Cerebellar cortex (tissue), 1 donor: ENCODE data around the gene CTBP2.

ENCODE experiments used
- DNase-seq: peaks from one replicate; pipeline ENCODE4 v3.0.0-alpha.2; 2015; ENCODE audit warnings: low spot score

Gene CTBP2

DNA sequence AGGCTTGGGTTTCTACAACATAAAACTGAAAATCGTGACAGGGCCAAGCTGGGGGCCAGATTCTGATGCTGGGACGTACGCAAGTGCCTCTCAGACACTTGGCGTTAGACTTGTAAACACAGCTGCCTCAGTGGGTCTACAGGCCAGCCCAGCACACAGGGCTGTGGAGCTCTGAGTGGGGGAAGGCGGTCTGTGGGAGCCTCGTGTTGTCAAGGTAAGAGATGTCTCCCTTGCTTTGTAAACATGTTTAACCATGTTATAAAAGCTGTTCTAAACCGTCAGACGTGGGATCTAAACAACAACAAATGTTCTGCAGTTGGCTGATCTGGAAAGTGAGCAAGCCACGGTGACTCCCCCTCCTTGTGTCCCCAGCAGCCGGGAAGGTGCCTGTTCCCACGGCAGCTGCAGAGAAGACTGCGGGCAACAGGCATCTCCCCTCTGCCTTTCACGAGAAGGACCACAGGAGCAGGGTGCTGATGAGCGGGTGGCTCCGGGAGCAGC is 150.7 kb downstream of the CTBP2 start:
- DNase-seq, result no peak

DNA sequence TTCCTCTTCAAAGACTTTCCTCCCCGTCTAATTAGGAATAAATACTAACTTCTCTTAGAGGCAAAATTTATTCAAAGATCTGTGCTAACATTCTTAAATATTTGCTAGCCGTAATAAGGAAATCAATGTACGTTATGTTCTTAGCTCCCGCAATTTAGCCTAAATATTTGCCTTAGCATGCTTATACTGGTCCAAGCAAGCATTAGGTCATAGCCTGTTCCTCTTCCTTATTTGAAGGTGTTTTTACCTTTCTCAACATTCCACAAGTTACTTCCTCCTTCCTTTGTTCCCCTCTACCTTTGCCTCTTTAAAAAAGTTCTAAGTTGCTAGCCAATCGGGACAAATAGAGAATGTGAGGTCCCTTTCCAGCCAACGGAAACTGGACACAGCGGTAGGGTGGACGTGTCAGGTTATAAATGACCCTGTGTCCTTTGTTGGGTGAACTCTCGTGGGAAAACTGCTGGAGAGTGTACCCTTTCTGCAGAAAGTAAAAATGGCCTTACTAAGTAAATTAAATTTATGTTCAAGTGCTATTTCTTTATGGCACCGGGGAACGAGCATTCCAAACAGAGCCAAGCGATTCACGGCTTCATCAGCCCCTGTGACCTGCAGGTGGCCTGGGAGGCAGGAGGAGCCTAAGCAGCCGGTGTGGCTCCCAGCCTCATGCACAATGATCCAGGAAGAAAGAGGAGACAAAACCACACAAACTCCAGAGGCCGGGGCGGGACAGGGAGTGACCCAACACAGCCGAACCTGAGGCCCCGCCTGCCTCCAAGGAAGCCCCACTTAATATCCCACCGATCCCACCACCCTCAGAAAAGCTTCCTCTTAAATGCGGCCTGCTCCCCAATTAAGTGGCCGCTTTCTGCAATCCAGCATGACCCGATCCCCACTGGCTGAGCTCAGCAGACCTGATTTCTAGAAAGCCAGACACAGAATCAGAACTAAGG is 151.4 kb downstream of the CTBP2 start:
- DNase-seq, result no peak

- DNase-seq, result no peak
Observed at GRCh38 chr10:125007436-125007835, 152.9 kb downstream of the CTBP2 start.

GRCh38 chr10:125006921-125007426 is 153.4 kb downstream of the CTBP2 start:
- DNase-seq, result no peak

GRCh38 chr10:125006188-125006680 is 154.1 kb downstream of the CTBP2 start:
- DNase-seq, result no peak

GRCh38 chr10:125005312-125006187 is 154.8 kb downstream of the CTBP2 start:
- DNase-seq, result no peak

DNA sequence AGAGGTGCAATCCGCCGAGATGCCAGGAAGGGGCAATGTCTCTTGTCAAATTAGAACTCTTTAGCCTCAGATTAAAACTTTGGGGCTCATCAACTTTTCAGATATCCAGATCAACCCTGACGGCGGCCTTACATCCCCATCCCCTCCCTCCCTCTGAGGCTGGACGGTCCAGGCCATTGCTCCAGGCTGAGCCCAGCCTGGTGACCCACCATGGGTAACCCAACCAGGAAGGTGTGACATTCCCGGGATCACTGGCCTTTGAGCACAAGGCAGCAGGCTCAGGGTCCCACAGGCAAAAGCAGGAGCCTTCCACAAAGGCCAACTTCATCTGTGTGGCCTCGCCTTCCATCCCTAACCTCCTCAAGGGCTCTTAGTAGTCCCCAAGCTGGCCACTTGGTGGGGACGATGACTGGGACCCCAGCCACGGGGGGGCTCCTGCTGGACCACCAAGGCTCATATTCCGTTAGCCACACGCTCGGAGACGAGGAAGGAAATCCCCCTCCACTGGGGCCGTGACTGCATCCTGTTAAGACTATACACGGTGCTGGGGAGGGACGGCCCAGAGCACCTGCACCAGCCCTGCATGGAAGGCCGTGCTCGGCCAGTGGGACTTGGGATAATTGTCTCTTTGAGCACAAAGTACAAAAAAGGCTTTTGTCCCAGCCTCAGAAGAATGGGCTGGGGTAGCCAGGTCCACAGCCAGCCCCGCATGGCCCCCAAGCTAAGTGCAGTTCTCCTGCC is 155.6 kb downstream of the CTBP2 start:
- DNase-seq, result no peak

DNA sequence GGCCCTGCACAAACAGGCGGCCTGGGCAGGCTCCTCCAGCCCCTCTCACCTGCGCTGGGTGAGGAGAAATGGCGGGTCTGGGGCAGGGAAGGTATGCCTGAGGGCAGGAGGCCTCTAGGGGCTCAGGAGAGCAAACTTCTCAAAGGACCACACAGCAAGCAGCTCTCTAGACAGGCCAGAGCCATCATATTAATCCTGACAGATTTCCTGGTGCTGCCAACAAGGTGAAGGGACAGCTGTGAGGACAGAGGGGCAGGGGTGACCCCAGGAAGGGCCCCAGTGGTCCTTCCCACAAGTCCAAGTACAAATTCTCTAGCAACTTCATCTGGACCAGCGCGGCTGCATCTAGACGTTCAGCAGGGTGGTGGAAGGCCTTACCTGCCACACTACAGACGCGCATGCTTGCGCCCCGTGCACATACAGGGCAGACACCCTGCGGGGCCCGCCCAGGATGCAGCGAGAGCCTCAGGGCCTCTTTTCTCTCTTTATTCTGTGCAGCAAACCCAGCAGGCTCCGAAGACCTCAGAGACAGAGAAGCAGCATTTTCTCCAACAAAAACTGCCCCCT is 156.4 kb downstream of the CTBP2 start:
- no peak for DNase-seq

DNA sequence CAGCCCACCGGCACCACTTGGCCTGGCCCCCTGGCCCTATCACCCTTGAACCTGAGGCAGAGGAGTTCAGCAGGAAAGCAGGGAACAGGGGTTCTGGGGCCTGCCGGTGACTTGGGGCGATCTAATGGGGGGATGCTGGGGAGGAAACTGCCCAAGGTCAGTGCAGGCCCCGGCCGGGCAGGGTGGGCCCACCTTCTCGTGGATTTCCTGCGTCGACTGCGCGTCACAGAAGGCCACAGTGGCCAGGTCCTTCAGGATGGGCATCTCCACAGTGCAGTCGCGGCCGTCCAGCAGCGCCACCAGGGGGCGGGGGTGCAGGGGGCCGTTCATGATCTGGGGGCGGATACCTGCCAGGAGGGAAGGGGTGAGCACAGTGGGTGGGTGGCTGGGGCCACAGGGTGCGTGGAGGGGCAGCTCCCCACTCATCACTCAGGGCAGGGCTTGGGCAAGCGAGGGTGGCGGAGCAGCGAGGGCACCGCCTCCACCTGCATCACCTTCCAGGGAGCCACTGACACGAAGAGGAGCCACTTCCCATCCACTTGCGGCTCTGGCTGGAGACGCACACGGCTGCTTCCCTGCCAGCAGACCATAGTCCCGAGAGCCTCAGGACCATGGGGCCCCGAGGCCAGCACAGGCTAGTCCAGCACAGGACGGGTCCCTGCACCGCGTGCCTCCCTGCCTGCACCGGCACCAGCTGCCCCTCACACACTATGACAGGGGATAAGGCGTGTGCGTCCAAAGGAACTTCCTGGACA is 157.0 kb downstream of the CTBP2 start:
- DNase-seq, result no peak

DNA sequence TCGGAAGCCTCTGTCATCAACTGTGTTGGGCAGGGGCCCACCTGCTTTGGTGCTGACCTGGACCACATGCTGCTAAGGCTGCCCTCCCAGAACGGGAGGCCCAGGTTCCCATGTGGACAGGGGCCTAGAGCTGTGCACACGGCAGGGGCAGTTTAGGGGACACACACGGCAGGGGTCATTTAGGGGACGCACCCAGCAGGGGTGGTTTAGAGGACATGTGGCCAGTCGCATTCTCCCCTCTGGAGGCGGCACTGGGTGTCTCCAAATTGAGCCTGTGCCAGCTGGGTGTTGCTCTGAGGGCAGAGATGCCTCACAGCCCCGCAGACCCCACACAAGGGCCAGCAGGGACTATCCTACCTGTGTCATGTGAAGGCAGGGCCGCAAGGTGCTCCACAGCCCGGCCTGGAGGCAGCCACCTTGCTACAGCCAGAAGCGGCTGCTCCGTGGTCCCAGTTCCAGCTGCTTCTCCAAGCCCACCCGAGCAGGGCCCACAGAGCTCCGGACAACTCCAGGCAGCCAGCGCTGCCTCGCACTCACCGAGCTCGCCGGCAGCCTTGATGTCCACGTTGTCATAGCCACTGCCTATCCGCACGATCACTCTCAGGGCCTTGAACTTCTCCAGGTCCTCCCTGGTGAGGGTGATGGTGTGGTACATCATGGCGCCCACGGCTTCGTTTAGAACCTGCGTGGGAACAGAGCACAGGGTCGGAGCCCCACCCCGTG is 157.8 kb downstream of the CTBP2 start:
- DNase-seq, result no peak

- no peak for DNase-seq
Observed at GRCh38 chr10:125002047-125002422, 158.3 kb downstream of the CTBP2 start.

DNA sequence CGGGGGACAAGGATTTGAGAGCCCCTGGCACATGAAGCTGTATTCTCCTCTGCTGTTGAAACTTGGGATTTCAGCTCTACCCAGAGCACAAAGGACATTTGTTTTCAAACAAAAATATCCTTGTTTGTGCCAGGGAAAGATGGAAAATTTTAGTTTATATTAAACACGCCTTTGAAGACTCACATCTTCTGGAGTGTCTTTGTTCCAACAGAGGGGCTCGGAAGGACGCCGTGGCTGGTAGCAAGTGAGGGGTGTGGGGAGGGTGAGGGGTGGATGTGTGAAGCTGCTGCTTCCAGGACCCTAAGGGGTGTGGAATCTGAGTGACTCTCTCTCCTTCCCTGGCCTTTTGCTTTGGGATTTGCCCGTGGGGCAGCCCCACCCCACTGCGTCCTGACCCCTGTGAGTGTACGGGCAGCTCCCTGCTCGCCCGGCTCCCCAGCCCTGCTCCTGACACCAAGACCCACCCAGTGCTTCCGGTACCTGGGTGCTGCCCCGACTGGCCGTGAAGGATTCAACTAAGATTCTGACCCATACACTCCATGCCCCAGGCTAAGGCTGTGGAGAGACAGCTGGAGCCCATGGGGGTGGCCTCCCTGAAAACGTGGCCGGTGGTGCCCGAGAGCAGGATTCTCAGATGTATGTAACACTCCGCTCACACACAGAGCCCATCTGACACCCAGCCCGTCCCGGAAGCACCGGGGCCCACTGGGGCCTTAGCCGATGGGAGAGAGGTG is 158.9 kb downstream of the CTBP2 start:
- no peak for DNase-seq

- peak; percentile 58 for DNase-seq
Observed at GRCh38 chr10:125000366-125001312, 159.7 kb downstream of the CTBP2 start.

- DNase-seq, result peak; percentile 53
Observed at GRCh38 chr10:124999433-125000365, 160.7 kb downstream of the CTBP2 start.

DNA sequence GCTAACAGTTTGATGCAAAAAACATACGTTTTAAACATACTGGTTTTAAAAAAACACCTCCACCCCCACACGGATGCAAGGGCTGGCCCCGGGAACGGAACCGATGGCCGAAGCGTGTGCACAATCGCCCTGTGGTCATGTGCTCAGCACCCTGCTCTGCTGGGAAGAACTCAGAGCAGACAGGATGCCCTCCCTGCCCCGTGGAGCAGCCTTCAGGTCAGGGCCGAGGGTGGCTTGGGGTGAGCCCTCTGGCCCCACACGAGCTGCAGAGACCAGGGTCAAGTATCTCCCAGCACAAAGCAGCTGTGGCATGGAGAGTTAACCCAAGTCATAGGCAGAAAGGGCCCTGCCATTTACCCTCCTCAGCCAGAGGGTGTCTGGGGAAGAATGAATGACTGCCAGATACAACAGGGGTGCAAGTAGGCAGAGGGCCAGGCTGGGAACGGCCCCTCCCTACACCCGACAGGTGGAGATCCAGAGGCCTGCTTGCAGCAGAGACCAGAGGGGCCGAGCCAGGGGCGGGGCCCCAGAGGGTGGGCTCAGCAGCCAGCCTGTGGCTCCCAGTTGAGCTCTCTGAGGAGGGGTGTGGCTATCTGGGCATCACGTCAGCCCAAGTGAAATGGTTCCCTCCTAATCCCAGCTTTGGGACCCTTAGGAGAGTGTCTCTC is 161.6 kb downstream of the CTBP2 start:
- no peak for DNase-seq
